NCI-H226 (cell line): Measurements from ENCODE around the gene MPIG6B.

Experiments used
- DNase-seq: peaks from one replicate; pipeline ENCODE4 v3.0.0-alpha.2; 2015

MPIG6B gene

DNA sequence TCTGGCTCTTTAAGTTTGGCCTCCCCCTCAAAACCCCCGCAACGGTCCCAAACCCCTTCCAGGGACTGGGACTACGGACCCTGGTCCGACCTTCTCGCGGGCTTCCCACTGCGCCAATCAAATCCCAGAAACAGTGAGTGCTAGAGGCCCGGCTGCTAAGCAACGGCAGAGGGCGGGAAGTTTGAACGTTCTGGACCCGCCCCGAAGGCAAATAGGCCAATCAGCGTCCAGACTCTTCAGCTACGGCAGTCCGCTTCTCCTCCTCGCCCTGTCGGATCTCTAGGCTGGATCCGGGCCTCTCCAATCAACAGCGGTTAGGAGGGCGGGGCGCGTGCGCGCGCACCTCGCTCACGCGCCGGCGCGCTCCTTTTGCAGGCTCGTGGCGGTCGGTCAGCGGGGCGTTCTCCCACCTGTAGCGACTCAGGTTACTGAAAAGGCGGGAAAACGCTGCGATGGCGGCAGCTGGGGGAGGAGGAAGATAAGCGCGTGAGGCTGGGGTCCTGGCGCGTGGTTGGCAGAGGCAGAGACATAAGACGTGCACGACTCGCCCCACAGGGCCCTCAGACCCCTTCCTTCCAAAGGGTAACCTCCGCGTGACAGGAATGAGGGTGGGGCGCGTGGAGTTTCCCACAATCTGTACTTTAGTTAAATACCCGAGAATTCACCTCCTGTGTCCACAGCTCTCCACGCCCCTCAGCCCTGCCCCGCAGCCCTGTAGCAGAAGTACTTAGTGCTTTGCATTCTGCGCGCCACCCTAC is 16.6 kb downstream of the MPIG6B start, which contains the start of gene MSH5:
Gene MSH5 (plus strand): TSS at position 367 of the 758 bp plus-strand sequence. CDS start 462 bp downstream, outside the sequence.
- DNase-seq = peak; percentile 99

DNA sequence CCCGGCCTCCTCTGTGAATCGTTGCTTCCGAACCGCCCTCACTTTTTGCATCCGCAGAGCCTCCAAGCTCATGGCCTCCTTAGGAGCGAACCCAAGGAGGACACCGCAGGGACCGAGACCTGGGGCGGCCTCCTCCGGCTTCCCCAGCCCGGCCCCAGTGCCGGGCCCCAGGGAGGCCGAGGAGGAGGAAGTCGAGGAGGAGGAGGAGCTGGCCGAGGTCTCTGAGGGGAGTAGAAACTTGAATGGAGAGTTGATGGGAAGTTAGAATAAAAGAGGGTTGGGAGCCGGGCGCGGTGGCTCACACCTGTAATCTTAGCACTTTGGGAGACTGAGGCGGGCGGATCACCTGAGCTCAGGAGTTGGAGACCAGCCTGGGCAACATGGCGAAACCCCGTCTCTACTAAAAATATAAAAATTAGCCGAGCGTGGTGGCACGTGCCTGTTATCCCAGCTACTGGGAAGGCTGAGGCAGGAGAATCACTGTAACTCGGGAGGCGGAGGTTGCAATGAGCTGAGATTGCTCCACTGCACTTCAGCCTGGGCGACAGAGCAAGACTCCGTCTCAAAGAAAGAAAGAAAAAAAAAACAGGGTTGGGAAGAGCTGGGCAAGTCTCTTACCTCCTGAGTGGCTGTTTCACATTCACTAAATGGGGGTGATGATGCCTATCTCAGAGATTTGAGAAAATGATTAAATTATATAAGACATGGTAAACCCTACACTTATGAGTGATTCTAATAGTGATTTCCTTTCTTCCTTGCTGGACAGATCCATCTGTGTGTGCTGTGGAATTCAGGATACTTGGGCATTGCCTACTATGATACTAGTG is 17.4 kb downstream of the MPIG6B start:
- DNase-seq = no peak

DNA sequence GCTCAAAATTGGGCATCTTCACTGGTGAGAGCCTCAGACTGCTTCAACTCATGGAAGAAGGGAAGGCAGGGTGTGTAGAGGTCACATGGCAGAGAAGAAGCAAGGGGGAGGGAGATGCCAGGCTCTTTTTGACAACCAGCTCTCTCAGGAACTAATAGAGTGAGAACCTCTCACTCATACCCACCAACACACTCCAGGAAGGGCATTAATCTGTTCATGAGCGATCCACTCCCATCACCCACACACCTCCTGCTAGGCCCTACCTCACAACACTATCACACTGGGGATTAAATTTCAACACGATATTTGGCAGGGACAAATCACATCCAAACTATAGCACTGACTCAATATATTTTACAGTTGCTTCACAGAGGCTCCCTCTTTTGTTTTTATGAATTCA is 18.6 kb downstream of the MPIG6B start:
- no peak for DNase-seq

DNA sequence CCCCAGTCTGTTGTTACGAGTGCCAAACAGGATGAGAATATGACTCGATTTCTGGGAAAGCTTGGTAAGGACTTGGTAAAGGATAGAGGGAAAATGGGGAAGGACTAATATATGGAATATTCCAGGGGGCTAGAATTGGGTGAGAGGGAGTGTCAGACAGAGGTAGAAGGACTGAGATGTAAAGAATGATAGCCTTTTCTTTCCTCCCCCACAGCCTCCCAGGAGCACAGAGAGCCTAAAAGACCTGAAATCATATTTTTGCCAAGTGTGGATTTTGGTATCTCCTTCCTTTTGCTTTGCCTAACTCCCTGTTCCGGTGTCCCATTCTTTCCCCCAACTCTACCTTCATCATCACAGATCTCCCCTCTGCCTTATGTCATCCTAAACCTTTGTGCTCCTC is 19.7 kb downstream of the MPIG6B start:
- no peak for DNase-seq

DNA sequence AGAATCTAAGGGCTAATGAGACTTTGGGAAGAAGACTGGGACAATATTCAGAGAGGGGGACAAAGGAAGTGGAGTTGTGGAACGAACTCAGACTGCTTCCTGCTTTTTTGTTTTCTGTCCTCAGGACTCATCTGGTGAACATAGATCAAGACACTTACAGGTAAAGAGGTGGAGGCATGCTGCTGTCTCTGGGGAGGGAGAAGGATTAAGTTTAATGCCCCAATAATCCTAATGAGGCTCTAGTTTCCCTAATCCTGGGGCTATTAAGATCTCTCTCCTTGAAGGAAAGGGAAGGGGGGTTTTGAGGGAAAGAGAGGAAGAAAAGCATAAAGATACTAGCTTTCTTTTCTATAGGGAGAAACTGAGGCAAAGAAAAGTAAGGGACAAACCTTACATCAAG is 21.2 kb downstream of the MPIG6B start:
- no peak for DNase-seq

DNA sequence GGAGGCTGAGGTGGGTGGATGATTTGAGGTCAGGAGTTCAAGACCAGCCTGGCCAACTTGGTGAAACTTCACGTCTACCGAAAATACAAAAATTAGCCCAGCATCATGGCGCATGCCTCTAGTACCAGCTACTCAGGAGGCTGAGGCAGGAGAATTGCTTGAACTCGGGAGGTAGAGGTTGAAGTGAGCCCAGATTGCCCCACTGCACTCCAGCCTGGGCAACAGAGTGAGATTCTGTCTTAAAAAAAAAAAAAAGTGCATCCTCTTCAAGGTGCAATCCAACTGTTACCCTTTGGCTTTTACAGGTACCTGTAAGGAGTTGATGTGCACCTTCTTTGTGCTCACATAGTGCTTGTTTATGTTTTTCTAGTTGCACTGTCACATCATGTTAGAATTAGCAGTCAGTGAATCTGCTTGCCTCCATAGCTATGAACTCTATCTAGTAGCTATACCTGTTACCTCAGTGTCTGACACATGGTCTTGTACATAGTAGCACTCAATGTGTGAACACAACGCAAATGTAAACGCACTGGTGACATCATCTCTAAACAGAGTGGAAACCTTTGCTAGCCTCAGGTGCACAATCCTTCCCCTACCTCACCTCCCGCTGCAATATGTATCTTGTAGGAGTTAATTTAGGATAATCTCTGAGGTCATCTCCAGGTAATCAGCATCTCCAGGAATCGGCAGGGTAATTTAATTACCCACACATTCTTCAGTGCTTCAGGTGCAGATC is 26.3 kb downstream of the MPIG6B start:
- DNase-seq = no peak

DNA sequence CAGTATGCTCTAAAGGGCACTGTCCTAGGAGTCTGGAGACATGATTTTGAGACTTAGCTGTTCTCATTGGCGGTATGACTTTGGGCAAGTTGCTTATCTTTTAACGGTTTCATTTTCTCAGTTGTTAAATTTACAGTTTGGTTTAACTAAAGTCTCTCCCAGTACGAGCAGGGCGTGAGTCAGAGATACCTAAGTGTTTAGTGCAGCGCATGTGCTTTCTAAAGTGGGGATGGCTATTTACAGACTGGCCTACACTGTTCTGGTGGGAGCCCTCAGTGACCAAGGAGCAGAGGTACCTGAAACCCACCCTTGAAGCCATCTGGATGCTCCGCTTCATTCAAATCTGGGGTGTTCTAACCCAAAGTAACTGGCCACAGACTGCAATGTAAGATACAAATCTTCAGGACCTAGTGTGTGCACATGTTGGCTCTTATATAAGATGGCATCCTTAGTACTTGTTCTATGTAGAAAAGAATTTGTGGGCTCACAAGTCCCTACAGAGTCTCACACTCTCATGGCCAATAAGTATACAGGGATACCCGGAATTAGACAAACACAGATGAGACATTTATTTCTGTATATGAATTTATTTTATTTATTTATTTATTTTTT is 27.3 kb downstream of the MPIG6B start:
- peak; percentile 39 for DNase-seq

DNA sequence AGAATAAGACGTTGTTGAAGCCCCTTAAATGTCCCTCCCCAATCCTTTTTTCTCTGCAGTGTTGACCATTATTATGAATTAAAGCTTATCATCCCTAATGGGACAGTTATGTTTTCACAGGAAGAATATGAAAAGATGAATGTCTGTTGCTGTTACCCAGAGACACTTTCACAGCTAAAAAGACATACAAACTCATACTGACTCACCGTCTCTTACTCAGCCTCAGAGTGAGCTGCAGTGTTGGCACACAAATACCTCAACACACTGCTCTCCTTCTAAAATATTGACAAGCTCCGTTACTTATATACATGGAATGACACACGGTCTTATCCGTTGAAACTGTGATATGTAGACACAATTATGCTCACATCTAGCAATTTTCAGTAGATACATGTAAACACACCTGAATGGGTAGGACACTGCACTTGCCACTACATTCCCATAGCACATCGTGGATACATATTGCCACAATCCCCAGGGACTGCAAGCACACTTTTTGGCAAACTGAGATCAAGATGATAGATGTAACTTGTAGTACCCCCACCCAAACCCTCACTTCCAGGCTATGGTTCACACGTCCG is 29.7 kb downstream of the MPIG6B start:
- DNase-seq = peak; percentile 55

DNA sequence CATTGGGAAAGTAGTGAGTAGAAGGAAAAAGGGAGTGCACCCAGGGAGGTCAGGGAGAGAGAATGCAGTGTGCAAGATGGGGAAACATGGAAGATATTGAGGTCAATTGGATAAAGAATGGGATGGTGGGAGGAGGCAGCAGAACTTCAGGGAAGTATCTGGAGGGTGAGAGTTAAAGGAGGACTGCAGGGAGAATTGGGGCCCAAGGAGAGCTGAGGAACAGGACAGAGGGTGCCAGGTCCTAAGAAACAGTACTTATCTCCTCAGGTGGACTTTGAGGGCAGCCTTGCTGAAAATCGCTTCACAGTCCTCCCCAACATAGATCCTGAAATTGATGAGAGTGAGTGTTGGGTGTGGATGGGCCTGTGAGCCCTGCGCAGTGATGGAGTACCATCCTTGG is 35.1 kb downstream of the MPIG6B start:
- DNase-seq = no peak

DNA sequence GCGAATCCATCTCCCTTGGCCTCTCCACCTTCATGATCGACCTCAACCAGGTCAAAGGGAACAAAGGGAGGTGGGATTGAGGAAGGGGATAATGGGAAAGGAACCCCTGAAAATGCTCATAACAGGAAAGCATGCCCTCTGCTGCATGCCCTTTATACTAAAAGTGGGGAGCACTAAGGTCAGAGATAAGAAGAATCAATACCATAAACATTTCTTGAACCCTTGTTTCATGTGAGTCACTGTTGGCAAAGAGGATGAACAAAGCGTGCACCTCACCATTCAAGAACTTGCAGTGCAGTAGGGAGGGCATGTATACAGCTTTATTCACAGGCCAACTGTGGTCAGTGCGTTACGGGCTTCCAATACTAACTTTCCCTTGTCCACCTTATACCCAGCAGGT is 37.6 kb downstream of the MPIG6B start:
- no peak for DNase-seq

DNA sequence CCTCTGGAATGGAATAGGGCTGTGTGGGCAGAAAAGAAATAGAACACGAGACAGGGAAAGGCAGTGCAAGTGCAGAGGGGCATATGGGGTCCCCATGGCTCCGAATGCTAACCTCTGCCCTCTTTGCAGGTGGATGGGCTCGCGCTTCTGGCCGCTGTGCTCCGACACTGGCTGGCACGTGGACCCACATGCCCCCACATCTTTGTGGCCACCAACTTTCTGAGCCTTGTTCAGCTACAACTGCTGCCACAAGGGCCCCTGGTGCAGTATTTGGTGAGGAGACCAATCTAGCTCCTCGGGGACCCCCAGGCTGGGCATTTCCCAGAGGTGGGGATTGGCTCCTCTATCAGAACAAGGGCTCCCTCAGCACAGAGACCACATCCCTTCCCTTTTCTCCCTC is 38.2 kb downstream of the MPIG6B start:
- no peak for DNase-seq

DNA sequence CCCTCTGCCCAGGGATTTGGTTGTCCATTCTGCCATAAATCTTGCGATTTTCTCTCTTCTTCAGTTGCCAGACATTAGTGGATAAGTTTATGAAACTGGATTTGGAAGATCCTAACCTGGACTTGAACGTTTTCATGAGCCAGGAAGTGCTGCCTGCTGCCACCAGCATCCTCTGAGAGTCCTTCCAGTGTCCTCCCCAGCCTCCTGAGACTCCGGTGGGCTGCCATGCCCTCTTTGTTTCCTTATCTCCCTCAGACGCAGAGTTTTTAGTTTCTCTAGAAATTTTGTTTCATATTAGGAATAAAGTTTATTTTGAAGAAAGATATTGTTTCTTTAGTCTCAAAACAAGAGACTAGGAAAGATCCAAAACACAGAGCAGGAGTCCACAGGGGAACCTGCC is 39.2 kb downstream of the MPIG6B start, which contains the start of gene SAPCD1:
Gene SAPCD1 (plus strand): TSS at position 301 of the 400 bp plus-strand sequence. CDS start 399 bp downstream, outside the sequence.
- no peak for DNase-seq

DNA sequence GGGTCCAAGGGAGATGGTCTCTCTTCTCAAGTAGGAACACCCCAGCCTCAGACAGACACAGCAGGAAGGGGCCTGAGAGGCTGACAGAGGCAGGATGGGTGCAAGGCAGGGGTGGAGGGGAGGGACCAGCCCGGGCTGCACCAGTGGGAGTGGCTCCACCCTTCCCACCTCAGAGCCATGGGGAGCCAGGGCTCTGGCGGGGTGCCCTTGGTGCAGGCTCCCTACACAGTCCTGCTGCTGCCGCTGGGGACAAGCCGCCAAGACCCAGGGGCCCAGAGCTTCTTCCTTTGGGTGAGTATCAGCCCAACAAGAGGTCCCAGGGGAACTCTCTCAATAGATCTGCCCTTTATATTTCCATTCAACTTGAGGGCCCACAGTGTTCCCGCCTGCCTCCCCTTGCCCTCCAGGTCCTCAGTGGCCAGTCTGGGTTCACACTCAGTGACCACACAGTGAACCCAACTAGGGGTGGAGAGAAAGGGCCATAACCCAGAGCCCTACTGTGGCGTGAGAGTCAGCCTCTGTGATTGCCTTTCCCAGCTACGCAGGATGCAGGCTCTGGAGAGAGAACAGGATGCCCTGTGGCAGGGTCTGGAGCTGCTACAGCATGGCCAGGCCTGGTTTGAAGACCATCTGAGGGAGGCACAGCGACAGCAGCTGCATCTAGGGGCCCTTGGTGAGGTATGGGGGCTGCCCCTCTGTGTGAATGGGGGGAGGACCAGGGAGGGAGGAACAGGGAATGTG is 39.9 kb downstream of the MPIG6B start:
- no peak for DNase-seq

DNA sequence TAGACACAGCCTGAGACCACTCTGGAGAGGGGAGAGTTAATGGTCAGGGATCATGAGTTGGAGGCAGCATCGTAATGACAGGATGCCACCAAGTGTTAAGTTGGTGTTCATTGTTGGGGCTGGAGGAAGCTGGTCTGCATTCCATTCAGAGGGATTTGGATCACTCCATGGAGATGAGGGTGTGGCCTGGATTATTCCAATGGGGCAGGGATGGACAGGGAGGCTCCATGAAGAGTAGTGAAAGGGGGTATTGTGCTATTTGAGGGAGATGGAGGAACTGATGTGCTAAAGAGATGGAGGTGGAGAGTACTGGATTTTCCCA is 40.4 kb downstream of the MPIG6B start:
- peak; percentile 48 for DNase-seq

DNA sequence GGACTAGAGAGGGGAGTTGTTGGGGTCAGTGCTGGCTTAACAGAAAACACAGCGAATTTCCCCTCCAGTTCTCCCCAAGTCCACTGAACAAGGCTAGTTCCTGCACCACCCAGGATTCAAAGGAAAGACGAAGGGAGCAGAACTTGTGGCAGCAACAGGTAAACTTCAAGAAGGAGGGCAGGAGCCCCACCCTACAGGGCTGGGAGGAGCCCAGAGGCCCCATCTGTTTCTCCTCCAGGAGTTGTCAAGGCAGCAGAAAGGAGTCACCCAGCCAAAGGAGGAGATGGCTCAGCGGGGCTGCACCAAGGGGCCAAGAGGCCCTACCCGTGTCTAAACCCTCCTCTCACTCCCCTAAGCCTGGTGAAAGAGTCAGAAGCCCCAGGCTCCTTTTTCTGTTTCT is 41.0 kb downstream of the MPIG6B start:
- no peak for DNase-seq

DNA sequence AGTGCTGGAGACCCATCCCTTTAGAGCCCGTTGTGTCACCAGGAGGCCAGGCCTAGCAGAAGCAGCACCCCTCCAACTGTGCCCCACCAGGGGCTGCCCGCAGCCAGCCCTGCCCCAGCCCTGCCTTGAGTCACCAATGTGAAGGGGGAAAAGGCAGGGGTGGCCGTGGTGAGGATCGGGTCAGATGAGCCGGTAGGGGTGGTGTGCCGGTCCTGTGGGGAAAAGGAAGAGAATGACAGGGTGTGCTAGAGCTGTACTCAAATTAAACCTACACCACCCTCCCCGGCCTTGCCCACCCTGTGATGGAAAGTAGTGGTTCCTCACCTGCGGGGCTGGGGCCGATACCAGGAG is 42.4 kb downstream of the MPIG6B start:
- DNase-seq = no peak

DNA sequence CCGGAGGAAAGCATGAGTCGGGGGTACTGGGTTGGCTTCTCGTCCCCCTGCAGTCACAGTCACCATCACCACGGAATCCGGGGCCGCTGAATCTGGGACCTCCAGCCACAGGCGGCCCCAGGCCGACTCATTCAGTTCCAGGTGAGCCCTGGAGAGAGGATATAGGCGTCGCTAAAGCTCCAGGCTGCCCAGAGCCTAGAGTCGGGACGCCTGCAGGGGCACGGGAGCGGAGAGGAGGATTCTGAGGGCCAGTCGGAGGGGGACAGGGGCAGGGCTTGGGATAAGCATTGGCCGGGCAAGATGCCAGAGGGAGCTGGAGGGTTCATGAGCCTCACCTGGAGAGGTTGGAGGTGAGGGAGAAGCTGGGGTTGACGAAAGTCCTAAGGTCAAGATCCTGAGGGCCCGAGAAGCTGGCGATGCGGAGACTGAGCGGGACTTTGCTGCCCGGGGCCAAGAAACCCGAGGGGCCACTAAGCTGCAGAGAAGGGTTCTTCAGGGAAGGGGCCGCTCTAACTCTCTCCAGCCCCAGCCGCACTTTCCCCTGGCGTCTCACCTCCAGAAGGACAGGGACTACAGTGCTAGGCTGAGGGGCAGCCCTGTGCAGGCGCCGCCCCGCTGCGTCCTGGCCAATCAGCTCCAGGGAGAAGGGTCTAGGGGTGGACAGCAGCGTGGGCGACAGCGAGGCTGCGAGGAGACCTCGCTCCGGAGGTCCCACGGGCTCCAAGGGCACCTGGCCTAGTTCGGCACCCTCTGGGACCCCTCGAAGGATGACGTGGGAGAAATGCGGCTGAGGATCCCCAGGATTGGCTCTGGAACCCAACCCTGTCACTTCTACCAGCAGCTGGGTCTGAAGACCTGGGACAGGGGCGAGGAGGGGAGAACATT is 43.0 kb downstream of the MPIG6B start:
- DNase-seq = no peak

DNA sequence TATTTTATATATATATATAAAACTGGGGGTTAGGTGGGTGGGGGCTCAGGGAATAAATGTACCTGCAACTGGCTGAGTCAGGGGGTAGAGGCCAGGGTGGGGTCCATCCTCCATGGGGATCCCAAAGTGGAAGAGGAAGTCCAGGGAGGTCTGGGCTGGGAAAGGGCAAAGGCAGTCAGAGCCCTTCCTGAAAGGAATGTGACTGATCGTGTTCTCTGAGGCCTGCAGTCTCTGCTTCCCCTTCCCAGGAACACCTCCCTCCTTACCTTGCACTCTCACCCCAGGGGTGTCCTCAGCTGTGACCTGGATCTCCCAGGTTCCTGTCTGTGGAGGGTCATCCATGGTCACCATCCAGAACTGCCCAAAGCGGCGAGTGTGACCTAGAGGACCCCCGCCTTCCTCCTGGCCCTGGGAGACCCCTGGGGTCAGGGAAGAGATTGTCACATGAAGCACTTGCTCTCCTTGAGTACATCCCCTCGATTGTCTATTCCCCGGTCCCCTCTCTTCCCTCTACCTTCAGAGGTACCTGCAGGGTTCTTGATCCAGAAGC is 44.0 kb downstream of the MPIG6B start:
- DNase-seq = no peak

DNA sequence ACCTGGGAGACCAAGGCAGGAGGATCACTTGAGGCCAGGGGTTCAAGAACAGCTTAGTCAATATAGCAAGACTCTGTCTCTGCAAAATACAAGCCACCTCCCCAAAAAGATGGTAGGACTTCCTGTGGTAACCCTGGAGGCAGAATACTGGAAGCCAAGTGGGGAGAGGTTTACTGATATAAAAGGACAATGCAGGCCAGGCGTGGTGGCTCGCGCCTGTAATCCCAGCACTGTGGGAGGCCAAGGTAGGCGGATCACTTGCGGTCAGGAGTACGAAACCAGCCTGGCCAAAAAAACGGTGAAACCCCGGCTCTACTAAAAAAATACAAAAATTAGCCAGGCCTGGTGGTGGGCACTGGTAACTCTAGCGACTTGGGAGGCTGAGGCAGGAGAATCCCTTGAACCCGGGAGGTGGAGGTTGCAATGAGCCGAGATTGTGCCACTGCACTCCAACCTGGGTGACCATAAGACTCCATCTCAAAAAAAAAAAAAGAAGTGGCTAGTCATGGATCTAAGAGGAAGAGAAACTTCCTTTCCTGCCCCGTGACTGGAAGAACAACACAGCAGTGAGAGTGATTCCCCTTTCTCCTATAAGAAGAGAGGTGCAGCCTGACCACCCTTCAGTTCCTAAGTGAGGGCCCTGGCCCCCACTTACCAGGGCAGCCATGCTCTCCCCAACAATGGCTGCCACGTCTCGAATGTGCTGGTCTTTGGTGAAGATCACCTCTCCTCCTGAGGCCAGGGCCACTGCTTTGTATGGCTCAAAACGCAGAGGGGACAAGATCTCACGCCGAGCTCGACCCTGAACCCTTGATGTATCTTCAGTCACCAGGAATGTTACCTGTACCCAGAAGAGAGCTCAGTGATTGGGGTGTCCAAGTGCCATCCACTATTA is 45.4 kb downstream of the MPIG6B start:
- no peak for DNase-seq
